Measurements from ENCODE around the gene DUOXA1.
A peak's percentile ranks its signal among the peaks of the same experiment; 100 is the strongest.

DUOXA1 gene

DNA sequence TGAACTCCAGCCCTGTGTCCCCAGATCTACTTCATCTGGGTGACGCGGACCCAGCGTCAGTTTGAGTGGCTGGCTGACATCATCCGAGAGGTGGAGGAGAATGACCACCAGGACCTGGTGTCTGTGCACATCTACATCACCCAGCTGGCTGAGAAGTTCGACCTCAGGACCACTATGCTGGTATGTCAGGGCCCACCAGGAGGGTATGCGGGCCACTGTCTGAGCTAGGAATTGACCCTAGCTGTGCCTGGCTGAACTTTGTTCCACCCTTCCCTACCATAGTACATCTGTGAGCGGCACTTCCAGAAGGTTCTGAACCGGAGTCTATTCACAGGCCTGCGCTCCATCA, 33.8 kb upstream of the DUOXA1 start:
- Histone ChIP-seq H2AK5ac (ENCODE audit: low read length, severe bottlenecking) (peak overlapping the region; percentile 11), H3K27me3 (ENCODE audit: control insufficient read depth in 1 of 2, insufficient read depth in 1 of 2, low read length in 2 of 2) (no peaks in the 10 kb centered on the region), H3K9me3 (ENCODE audit: control insufficient read depth, low read length) (no peaks in the 10 kb centered on the region), H3K36me3 (ENCODE audit: control insufficient read depth in 1 of 2, insufficient read depth in 2 of 2, low read depth in 1 of 2, low read length in 2 of 2) (peaks cover 0 to 6% of the 10 kb centered on the region in 2 experiments), H4K8ac (ENCODE audit: low read length) (no peak overlapping the region), H2BK120ac (ENCODE audit: low read depth, low read length) (no peak overlapping the region), H3K4me3 (ENCODE audit: insufficient read depth in 1 of 2, low read depth in 1 of 2, low read length in 2 of 2) (no peak overlapping the region), H3K9ac (ENCODE audit: low read length) (peak overlapping the region; percentile 11), H3K4ac (ENCODE audit: low read depth in 1 of 2, low read length in 2 of 2) (no peak overlapping the region), H3K27ac (ENCODE audit: low read length, poor library complexity, severe bottlenecking) (no peak overlapping the region), H2AFZ (ENCODE audit: low read depth, low read length) (no peak overlapping the region), H3K4me1 (ENCODE audit: control insufficient read depth, insufficient read depth, low read depth, low read length) (peaks cover 33% of the 10 kb centered on the region), H2BK15ac (ENCODE audit: low read depth, poor library complexity, severe bottlenecking) (no peak overlapping the region), H3K4me2 (ENCODE audit: low read length, poor library complexity, severe bottlenecking) (no peak overlapping the region), H3K23ac (ENCODE audit: low read length in 2 of 2) (no peak overlapping the region), H3K18ac (ENCODE audit: low read depth in 1 of 2, low read length in 2 of 2) (no peak overlapping the region), H2BK5ac (ENCODE audit: low read depth, low read length, poor library complexity, severe bottlenecking) (no peak overlapping the region), H2BK12ac (ENCODE audit: low read length in 2 of 2) (no peak overlapping the region), H3K14ac (ENCODE audit: low read length in 2 of 2) (no peak overlapping the region), H3K79me1 (replicated peaks; ENCODE audit: low read length, poor library complexity, severe bottlenecking) (peaks cover 19% of the 10 kb centered on the region), H4K91ac (ENCODE audit: low read length) (no peak overlapping the region)
- WGBS = 90% methylated on average over 9 of the region's 9 CpGs
- DNase-seq = no peak

DNA sequence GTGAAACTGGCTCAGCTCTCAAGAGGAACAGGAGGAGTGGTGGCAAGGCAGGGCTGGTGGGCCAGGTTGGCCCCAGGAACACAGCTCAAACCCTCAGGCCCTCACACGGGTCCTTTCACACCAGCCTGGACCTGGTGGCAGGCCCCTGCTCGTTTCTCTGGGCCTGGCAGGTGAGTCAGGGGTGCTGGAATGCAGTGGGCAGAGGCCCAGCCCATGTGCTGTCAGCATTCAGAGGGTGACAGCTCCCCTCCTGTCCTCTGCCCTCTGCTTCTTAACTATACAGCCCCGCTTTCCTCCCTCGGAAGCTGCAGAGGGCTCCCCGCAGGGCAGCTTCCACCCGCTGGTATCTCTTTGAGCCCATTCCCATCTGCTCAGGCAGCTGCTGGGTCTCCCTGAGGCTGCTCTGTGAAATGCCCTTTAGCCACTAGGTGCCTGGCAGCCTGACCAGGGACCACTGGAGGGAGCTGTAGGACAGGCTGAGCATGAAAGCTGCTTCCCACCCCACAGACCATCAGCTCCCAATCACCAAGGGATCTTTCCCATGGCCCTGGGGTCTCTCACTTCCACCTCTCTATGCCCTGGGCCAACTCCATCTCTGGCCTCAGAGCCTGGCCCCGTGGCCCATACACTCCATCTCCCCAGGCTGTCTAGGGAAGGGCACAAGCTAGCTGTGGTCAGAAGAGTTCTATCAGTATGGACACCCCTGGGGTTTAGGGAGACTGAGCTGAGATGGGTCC, 33.3 kb upstream of the DUOXA1 start:
- Histone ChIP-seq H2BK12ac (ENCODE audit: low read length in 2 of 2) (no peak overlapping the region), H3K4me1 (ENCODE audit: control insufficient read depth, insufficient read depth, low read depth, low read length) (peaks cover 33% of the 10 kb centered on the region), H2BK120ac (ENCODE audit: low read depth, low read length) (no peak overlapping the region), H2BK15ac (ENCODE audit: low read depth, poor library complexity, severe bottlenecking) (no peak overlapping the region), H2BK5ac (ENCODE audit: low read depth, low read length, poor library complexity, severe bottlenecking) (no peak overlapping the region), H3K4me3 (ENCODE audit: insufficient read depth in 1 of 2, low read depth in 1 of 2, low read length in 2 of 2) (no peak overlapping the region), H3K14ac (ENCODE audit: low read length in 2 of 2) (no peak overlapping the region), H3K23ac (ENCODE audit: low read length in 2 of 2) (no peak overlapping the region), H3K18ac (ENCODE audit: low read depth in 1 of 2, low read length in 2 of 2) (no peak overlapping the region), H4K8ac (ENCODE audit: low read length) (no peak overlapping the region), H3K27ac (ENCODE audit: low read length, poor library complexity, severe bottlenecking) (no peak overlapping the region), H3K9me3 (ENCODE audit: control insufficient read depth, low read length) (no peaks in the 10 kb centered on the region), H3K4ac (ENCODE audit: low read depth in 1 of 2, low read length in 2 of 2) (no peak overlapping the region), H4K91ac (ENCODE audit: low read length) (no peak overlapping the region), H3K9ac (ENCODE audit: low read length) (peak overlapping the region; percentile 72), H3K36me3 (ENCODE audit: control insufficient read depth in 1 of 2, insufficient read depth in 2 of 2, low read depth in 1 of 2, low read length in 2 of 2) (peaks cover 0 to 6% of the 10 kb centered on the region in 2 experiments), H3K27me3 (ENCODE audit: control insufficient read depth in 1 of 2, insufficient read depth in 1 of 2, low read length in 2 of 2) (no peaks in the 10 kb centered on the region), H3K4me2 (ENCODE audit: low read length, poor library complexity, severe bottlenecking) (no peak overlapping the region), H3K79me1 (replicated peaks; ENCODE audit: low read length, poor library complexity, severe bottlenecking) (peaks cover 19% of the 10 kb centered on the region), H2AFZ (ENCODE audit: low read depth, low read length) (no peak overlapping the region), H2AK5ac (ENCODE audit: low read length, severe bottlenecking) (peak overlapping the region; percentile 11)
- 4% methylated on average over 6 of the region's 7 CpGs for WGBS
- DNase-seq = peak; percentile 85

DNA sequence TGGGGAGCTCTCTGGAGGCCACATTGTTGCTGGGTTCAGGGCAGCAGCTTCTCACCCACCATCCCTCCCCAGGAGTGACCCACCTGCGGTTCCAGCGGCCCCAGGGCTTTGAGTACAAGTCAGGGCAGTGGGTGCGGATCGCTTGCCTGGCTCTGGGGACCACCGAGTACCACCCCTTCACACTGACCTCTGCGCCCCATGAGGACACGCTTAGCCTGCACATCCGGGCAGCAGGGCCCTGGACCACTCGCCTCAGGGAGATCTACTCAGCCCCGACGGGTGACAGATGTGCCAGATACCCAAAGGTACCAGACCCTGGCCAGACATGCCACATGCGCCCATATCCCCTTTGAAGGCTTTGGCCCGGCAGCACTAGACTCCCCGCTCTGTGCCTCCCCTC, 32.0 kb upstream of the DUOXA1 start:
- Histone ChIP-seq H3K23ac (ENCODE audit: low read length in 2 of 2) (no peak overlapping the region), H2AK5ac (ENCODE audit: low read length, severe bottlenecking) (no peak overlapping the region), H3K4ac (ENCODE audit: low read depth in 1 of 2, low read length in 2 of 2) (no peak overlapping the region), H3K4me1 (ENCODE audit: control insufficient read depth, insufficient read depth, low read depth, low read length) (peaks cover 28% of the 10 kb centered on the region), H2AFZ (ENCODE audit: low read depth, low read length) (no peak overlapping the region), H3K4me2 (ENCODE audit: low read length, poor library complexity, severe bottlenecking) (no peak overlapping the region), H4K8ac (ENCODE audit: low read length) (no peak overlapping the region), H2BK15ac (ENCODE audit: low read depth, poor library complexity, severe bottlenecking) (no peak overlapping the region), H3K14ac (ENCODE audit: low read length in 2 of 2) (no peak overlapping the region), H3K27me3 (ENCODE audit: control insufficient read depth in 1 of 2, insufficient read depth in 1 of 2, low read length in 2 of 2) (no peaks in the 10 kb centered on the region), H3K9me3 (ENCODE audit: control insufficient read depth, low read length) (no peaks in the 10 kb centered on the region), H3K36me3 (ENCODE audit: control insufficient read depth in 1 of 2, insufficient read depth in 2 of 2, low read depth in 1 of 2, low read length in 2 of 2) (peaks cover 0 to 6% of the 10 kb centered on the region in 2 experiments), H3K27ac (ENCODE audit: low read length, poor library complexity, severe bottlenecking) (no peak overlapping the region), H2BK120ac (ENCODE audit: low read depth, low read length) (no peak overlapping the region), H2BK5ac (ENCODE audit: low read depth, low read length, poor library complexity, severe bottlenecking) (no peak overlapping the region), H3K9ac (ENCODE audit: low read length) (peak overlapping the region; percentile 72), H3K18ac (ENCODE audit: low read depth in 1 of 2, low read length in 2 of 2) (no peak overlapping the region), H2BK12ac (ENCODE audit: low read length in 2 of 2) (no peak overlapping the region), H3K79me1 (replicated peaks; ENCODE audit: low read length, poor library complexity, severe bottlenecking) (peaks cover 19% of the 10 kb centered on the region), H3K4me3 (ENCODE audit: insufficient read depth in 1 of 2, low read depth in 1 of 2, low read length in 2 of 2) (no peak overlapping the region), H4K91ac (ENCODE audit: low read length) (no peak overlapping the region)
- no peak for DNase-seq
- 92% methylated on average over 14 of the region's 14 CpGs for WGBS

DNA sequence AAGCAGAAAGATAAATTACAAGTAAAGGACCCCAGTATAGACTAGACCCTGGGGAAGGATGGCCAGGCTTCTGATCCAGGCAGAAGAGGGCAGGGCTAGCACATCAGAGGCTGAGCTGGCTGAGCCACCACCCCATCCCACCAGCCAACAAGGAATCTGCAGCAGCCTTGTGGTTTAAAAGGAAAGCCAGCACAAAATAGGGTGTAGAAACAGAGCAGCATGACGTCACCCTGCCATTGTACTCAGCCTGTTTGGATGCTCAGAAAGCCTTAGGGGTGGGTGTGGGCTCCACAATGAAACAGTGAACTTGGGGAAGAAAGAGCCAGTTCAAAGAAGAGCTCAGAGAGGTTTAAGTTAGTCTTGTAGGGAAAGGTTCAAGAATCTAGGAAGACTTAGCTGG, 28.3 kb upstream of the DUOXA1 start:
- Histone ChIP-seq H3K14ac (ENCODE audit: low read length in 2 of 2) (no peak overlapping the region), H4K91ac (ENCODE audit: low read length) (no peak overlapping the region)
- WGBS = 38% methylated on average over 1 of the region's 1 CpG

More for the DNA sequence above, 28.3 kb upstream of the DUOXA1 start:
- no peak overlapping the region for H3K4me3 ChIP-seq (ENCODE audit: insufficient read depth in 1 of 2, low read depth in 1 of 2, low read length in 2 of 2)
- no peak overlapping the region for H3K18ac ChIP-seq (ENCODE audit: low read depth in 1 of 2, low read length in 2 of 2)
- H2BK15ac ChIP-seq (ENCODE audit: low read depth, poor library complexity, severe bottlenecking) = no peak overlapping the region
- H2BK120ac ChIP-seq (ENCODE audit: low read depth, low read length) = no peak overlapping the region
- H3K27ac ChIP-seq (ENCODE audit: low read length, poor library complexity, severe bottlenecking) = no peak overlapping the region
- H2BK5ac ChIP-seq (ENCODE audit: low read depth, low read length, poor library complexity, severe bottlenecking) = no peak overlapping the region
- no peak overlapping the region for H2AFZ ChIP-seq (ENCODE audit: low read depth, low read length)
- H3K4me1 ChIP-seq (ENCODE audit: control insufficient read depth, insufficient read depth, low read depth, low read length) = peaks cover 5% of the 10 kb centered on the region
- H4K8ac ChIP-seq (ENCODE audit: low read length) = no peak overlapping the region
- peaks cover 4% of the 10 kb centered on the region for H3K79me1 ChIP-seq (replicated peaks; ENCODE audit: low read length, poor library complexity, severe bottlenecking)
- H3K9me3 ChIP-seq (ENCODE audit: control insufficient read depth, low read length) = no peaks in the 10 kb centered on the region
- H3K23ac ChIP-seq (ENCODE audit: low read length in 2 of 2) = no peak overlapping the region
- H2AK5ac ChIP-seq (ENCODE audit: low read length, severe bottlenecking) = no peak overlapping the region
- peak overlapping the region; percentile 75 for H3K9ac ChIP-seq (ENCODE audit: low read length)
- no peaks in the 10 kb centered on the region for H3K27me3 ChIP-seq (ENCODE audit: control insufficient read depth in 1 of 2, insufficient read depth in 1 of 2, low read length in 2 of 2)
- H3K4ac ChIP-seq (ENCODE audit: low read depth in 1 of 2, low read length in 2 of 2) = no peak overlapping the region
- H2BK12ac ChIP-seq (ENCODE audit: low read length in 2 of 2) = no peak overlapping the region
- H3K36me3 ChIP-seq (ENCODE audit: control insufficient read depth in 1 of 2, insufficient read depth in 2 of 2, low read depth in 1 of 2, low read length in 2 of 2) = peaks cover 0 to 6% of the 10 kb centered on the region in 2 experiments
- H3K4me2 ChIP-seq (ENCODE audit: low read length, poor library complexity, severe bottlenecking) = no peak overlapping the region
- DNase-seq = peak; percentile 43

Measured in mesenchymal stem cell (in vitro differentiated cells and primary cell).